Neutrophil (primary cell): ENCODE data around the gene RSPRY1.
"Not testable (repeated sequence)": the region's sequence is repeated elsewhere in the genome, so short reads cannot be mapped to it uniquely, and the experiment has no call there.

Source experiments
- H3K27ac ChIP-seq: fragments of 200-600 bp; sonication (generic); 2 replicates; pipeline ENCODE4 v1.5.1; 2016; ENCODE audit warnings: mild to moderate bottlenecking, moderate library complexity
- H3K27me3 ChIP-seq: fragments of 200-600 bp; sonication (generic); 2 replicates; pipeline ENCODE4 v1.6.0; 2016; ENCODE audit warnings: mild to moderate bottlenecking
- H3K36me3 ChIP-seq: fragments of 200-600 bp; sonication (generic); 2 replicates; pipeline ENCODE4 v1.5.1; 2017
- H3K4me1 ChIP-seq, 2 experiments: fragments of 200-600 bp in 1 of 2; sonication (generic) in 1 of 2; 1 replicate in 1 of 2; 2 replicates in 1 of 2; pipeline versions ENCODE4 v1.5.1 to v1.6.1; 2013 to 2016; ENCODE audit warnings: low read depth in 1 of 2, low read length in 1 of 2, mild to moderate bottlenecking in 1 of 2, moderate library complexity in 1 of 2; ENCODE audit not compliant: control insufficient read depth in 1 of 2, insufficient read depth in 1 of 2
- H3K4me3 ChIP-seq, 2 experiments: fragments of 200-600 bp in 1 of 2; sonication (generic) in 1 of 2; 1 replicate in 1 of 2; 2 replicates in 1 of 2; pipeline ENCODE4 v1.5.1; 2013 to 2016; ENCODE audit warnings: low read depth in 1 of 2, low read length in 1 of 2, mild to moderate bottlenecking in 1 of 2, moderate library complexity in 1 of 2
- H3K9me3 ChIP-seq: fragments of 200-600 bp; sonication (generic); 2 replicates; pipeline ENCODE4 v1.5.1; 2016
- TF ChIP-seq, protein P1 (sequence below): fragments of 200-600 bp; sonication (generic); IDR thresholded peaks from 2 replicates; pipeline ENCODE4 v1.5.1; 2016; ENCODE audit warnings: antibody characterized with exemption

RSPRY1 gene

DNA sequence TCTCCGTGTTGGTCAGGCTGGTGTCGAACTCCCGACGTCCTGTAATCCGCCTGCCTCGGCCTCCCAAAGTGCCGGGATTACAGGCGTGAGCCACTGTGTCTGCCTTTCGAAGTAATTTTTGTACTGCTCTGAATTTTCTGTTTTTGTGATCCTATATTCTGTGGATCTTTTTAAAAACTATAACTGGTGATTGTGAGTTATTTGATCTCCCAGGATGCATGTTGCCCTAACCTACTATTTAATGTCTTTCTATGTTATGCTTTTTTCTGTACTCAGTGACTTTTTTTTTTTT, 2.5 kb downstream of the RSPRY1 start:
- no peaks in the 10 kb centered on the region for H3K27me3 ChIP-seq
- no peaks in the 10 kb centered on the region for H3K9me3 ChIP-seq
- peaks cover 29% of the 10 kb centered on the region in 2 experiments for H3K4me1 ChIP-seq
- TF ChIP-seq, protein P1, sequence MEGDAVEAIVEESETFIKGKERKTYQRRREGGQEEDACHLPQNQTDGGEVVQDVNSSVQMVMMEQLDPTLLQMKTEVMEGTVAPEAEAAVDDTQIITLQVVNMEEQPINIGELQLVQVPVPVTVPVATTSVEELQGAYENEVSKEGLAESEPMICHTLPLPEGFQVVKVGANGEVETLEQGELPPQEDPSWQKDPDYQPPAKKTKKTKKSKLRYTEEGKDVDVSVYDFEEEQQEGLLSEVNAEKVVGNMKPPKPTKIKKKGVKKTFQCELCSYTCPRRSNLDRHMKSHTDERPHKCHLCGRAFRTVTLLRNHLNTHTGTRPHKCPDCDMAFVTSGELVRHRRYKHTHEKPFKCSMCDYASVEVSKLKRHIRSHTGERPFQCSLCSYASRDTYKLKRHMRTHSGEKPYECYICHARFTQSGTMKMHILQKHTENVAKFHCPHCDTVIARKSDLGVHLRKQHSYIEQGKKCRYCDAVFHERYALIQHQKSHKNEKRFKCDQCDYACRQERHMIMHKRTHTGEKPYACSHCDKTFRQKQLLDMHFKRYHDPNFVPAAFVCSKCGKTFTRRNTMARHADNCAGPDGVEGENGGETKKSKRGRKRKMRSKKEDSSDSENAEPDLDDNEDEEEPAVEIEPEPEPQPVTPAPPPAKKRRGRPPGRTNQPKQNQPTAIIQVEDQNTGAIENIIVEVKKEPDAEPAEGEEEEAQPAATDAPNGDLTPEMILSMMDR = no peak
- H3K4me3 ChIP-seq = no peak overlapping the region
- peaks cover 4% of the 10 kb centered on the region for H3K36me3 ChIP-seq
- H3K27ac ChIP-seq = no peak overlapping the region

DNA sequence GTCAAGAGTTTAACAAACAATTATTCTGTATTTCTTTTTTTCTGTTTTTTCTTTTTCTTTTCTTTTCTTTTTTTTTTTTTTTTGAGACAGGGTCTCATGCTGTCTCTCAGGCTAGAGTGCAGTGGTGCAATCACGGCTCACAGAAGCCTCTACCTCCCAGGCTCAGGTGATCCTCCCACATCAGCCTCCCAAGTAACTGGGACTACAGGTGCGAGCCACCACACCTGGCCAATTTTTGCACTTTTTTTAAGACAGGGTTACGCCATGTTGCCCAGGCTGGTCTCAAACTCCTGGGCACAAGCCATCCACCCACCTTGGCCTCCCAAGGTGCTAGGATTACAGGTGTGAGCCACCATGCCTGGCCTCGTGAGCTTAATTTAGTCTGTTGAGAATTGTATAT, 3.4 kb downstream of the RSPRY1 start:
- H3K4me1 ChIP-seq = peaks cover 24 to 25% of the 10 kb centered on the region in 2 experiments
- H3K4me3 ChIP-seq, H3K27ac ChIP-seq, H3K9me3 ChIP-seq, H3K36me3 ChIP-seq, H3K27me3 ChIP-seq: not testable (repeated sequence)

DNA sequence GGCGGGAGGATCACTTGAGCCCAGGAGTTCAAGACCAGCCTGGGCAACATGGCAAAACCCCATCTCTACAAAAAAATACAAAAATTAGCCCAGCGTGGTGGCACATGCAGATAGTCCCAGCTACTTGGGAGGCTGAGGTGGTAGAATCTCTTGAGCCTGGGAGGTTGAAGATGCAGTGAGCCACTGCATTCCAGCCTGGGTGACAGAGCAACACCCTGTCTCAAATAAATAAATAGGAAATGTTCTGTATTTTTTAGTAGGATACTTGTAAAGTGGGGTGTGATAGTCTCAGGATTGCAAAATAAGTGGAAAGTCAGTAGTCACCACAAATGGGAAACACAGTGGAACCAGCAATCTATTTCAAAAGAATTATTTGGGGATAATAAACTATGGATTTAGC, 4.0 kb downstream of the RSPRY1 start:
- TF ChIP-seq, protein P1 = no peak
- H3K27me3 ChIP-seq = no peaks in the 10 kb centered on the region
- peaks cover 18 to 19% of the 10 kb centered on the region in 2 experiments for H3K4me1 ChIP-seq
- H3K4me3 ChIP-seq = no peak overlapping the region
- no peaks in the 10 kb centered on the region for H3K9me3 ChIP-seq
- no peak overlapping the region for H3K27ac ChIP-seq
- peaks cover 4% of the 10 kb centered on the region for H3K36me3 ChIP-seq

DNA sequence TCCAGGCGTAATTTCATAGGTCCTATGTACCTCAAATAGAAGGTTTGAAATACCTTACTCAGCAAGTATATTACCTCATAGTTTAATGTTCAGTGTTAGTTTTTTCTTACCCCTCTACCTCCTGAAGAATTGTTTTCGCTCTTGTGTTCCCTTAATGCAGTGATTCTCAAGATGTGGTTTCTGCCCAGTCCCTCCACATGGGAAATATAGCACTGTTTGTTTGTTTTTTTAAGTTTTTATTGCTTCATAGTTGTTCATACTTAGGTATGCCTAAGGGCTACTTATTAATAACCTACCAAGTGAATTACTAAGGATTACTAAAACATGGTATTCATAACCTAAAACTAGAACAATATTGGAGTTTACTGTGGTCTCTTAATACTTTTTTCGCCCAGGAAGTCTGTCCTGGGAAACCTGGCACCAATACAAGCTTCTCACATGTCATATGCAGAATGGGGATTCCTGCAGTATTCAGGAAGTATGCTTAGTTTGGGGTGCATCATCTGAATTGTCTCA, 5.0 kb downstream of the RSPRY1 start:
- H3K36me3 ChIP-seq = peaks cover 3% of the 10 kb centered on the region
- H3K4me1 ChIP-seq = peaks cover 15 to 16% of the 10 kb centered on the region in 2 experiments
- TF ChIP-seq, protein P1 = no peak
- H3K27ac ChIP-seq = no peak overlapping the region
- no peak overlapping the region for H3K4me3 ChIP-seq
- no peaks in the 10 kb centered on the region for H3K27me3 ChIP-seq
- no peaks in the 10 kb centered on the region for H3K9me3 ChIP-seq

DNA sequence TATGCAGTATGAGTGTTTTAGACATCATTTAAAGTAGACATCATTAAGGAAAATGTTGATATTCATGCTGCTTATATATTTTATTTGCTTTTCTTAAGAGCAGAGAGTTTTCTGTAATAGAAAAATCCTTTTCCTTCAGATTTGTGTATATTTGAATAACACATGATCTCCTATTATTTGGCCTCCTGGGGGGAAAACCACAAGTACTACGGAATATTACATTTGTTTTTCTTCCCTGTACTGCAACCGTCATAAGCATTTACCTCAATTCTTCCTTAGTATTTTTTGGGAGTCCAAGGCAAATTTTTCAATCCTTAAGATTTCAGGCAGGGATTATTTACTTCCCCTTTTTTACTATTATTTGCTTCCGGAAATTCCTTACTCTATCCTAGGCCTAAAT, 6.0 kb downstream of the RSPRY1 start:
- Histone ChIP-seq H3K27ac (no peak overlapping the region), H3K9me3 (no peaks in the 10 kb centered on the region), H3K4me3 (no peak overlapping the region), H3K4me1 (peaks cover 8 to 9% of the 10 kb centered on the region in 2 experiments), H3K27me3 (no peaks in the 10 kb centered on the region), H3K36me3 (no peaks in the 10 kb centered on the region)
- TF ChIP-seq, protein P1 = no peak

DNA sequence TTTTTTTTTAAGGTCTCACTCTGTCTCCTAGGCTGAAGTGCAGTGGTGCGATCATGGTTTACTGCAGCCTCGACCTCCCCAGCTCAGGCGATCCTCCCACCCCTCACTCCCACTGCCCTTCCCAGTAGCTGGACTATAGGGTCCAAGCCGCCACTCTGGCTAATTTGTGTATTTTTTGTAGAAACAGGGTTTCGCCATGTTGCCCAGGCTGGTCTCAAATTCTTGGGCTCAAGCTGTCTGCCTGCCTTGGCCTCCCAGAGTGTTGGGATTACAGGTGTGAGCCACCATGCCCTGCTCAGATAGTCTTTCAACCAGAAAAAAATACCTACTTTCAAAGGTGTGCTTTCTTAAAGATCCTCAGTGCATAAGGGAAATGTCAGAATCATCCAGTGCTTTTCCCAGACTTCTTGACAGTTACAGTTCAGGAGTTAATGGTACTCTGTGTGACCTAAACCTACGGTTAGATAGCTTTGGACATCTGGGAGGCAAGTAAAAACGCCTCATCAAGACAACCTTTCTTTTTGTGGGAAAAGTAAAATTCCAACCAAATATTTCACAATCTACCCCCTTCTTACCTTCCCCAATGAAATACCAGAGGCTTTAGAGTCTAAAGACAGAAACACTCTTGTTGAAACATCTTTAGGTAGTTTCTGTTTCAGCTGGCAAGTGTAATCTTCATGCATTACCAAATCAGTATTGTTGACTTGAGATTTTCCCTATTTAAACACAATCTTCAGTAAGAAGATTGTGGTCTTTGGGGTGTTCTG, 6.8 kb downstream of the RSPRY1 start:
- Histone ChIP-seq H3K27me3 (no peaks in the 10 kb centered on the region), H3K27ac (no peak overlapping the region), H3K9me3 (no peaks in the 10 kb centered on the region), H3K36me3 (no peaks in the 10 kb centered on the region), H3K4me1 (peaks cover under 1 to 2% of the 10 kb centered on the region in 2 experiments), H3K4me3 (no peak overlapping the region)
- TF ChIP-seq, protein P1 = no peak
